Suprapubic skin (tissue), 4 donors: Measurements from ENCODE around the gene OR7G1. TPM values are rescaled to one million over a fixed set of nuclear protein-coding genes. Genes with fewer than 3 reads are reported as not detected.

Experiments used
- DNase-seq, 2 donors: peaks; one replicate each; pipeline ENCODE4 v3.0.0-alpha.2; 2019; ENCODE audit warnings: low spot score in 2 of 2
- H3K27ac ChIP-seq: fragments of 200-600 bp; sonication (generic); one replicate; pipeline ENCODE4 v1.5.1; 2019
- H3K27me3 ChIP-seq: fragments of 200-600 bp; sonication (generic); one replicate; pipeline ENCODE4 v1.5.1; 2019
- H3K36me3 ChIP-seq: fragments of 200-600 bp; sonication (generic); one replicate; pipeline ENCODE4 v1.5.1; 2019
- H3K4me1 ChIP-seq: fragments of 200-600 bp; sonication (generic); one replicate; pipeline ENCODE4 v1.5.1; 2019
- H3K4me3 ChIP-seq: fragments of 200-600 bp; sonication (generic); one replicate; pipeline ENCODE4 v1.5.1; 2019; ENCODE audit warnings: mild to moderate bottlenecking
- H3K9me3 ChIP-seq: fragments of 200-600 bp; sonication (generic); one replicate; pipeline ENCODE4 v1.5.1; 2019
- EP300 ChIP-seq: sonication (generic); formaldehyde crosslinking; IDR thresholded peaks from one replicate; pipeline ENCODE4 v1.6.1; 2017; ENCODE audit warnings: antibody characterized with exemption
- POLR2A ChIP-seq, 2 donors: fragments of 450-650 bp; IDR thresholded peaks; one replicate each; pipeline ENCODE4 v1.6.1; 2017; ENCODE audit warnings: antibody characterized with exemption in 2 of 2, mild to moderate bottlenecking in 2 of 2, moderate library complexity in 2 of 2
- POLR2AphosphoS5 ChIP-seq, 3 donors: sonication (generic); formaldehyde crosslinking; IDR thresholded peaks; one replicate each; pipeline ENCODE4 v1.6.1; 2017; ENCODE audit warnings: antibody characterized with exemption in 3 of 3
- WGBS: methylation state at CpG from one replicate; pipeline ENCODE4 v1.1.5; 2018; 5-methylcytosine and 5-hydroxymethylcytosine counted together
- total RNA-seq, 4 donors: library from RNA; depleted of rRNA; stranded (reverse); fragments of >200 nt; gene quantifications; one replicate each; pipeline ENCODE4 v1.1.0, GENCODE V29; 2016
- TF ChIP-seq, protein P1 (sequence below), 2 donors: fragments of 200-600 bp in 1 of 2; fragments of 450-650 bp in 1 of 2; sonication (generic) in 1 of 2; IDR thresholded peaks; one replicate each; pipeline ENCODE4 v1.5.1; 2016 to 2019; ENCODE audit warnings: antibody characterized with exemption in 2 of 2, mild to moderate bottlenecking in 1 of 2, moderate library complexity in 1 of 2

The OR7G1 gene
- total RNA-seq, 4 donors from 2014 or later, result not detected

DNA sequence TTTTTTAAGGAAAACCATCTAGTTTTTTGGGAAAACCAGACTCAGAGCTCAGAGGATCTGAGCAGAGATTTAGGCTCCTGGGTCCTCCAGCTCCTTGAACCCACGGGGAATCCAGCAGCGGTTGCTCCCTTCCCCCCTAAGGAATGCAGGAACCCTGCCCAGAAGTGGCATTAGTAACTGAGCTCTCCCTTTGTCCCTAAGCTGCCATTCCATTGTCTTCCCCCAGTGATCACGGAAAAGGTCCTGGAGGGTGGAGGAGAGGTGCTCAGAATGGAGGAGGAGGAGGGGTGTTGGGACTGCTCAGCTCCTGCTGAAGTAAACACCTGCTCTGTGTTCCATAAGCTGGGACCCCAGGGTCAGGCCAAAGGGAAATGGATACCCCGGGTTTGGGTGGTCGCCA is 45.5 kb downstream of the OR7G1 start:
- no peak overlapping the region for H3K27ac ChIP-seq
- no peak overlapping the region for H3K4me3 ChIP-seq
- H3K27me3 ChIP-seq, result peaks cover 2% of the 10 kb centered on the region
- WGBS, result 50% methylated on average over 5 of the region's 5 CpGs
- peaks cover 1% of the 10 kb centered on the region for H3K4me1 ChIP-seq
- no peak for DNase-seq
- no peaks in the 10 kb centered on the region for H3K9me3 ChIP-seq
- no peaks in the 10 kb centered on the region for H3K36me3 ChIP-seq
- TF ChIP-seq, protein P1, sequence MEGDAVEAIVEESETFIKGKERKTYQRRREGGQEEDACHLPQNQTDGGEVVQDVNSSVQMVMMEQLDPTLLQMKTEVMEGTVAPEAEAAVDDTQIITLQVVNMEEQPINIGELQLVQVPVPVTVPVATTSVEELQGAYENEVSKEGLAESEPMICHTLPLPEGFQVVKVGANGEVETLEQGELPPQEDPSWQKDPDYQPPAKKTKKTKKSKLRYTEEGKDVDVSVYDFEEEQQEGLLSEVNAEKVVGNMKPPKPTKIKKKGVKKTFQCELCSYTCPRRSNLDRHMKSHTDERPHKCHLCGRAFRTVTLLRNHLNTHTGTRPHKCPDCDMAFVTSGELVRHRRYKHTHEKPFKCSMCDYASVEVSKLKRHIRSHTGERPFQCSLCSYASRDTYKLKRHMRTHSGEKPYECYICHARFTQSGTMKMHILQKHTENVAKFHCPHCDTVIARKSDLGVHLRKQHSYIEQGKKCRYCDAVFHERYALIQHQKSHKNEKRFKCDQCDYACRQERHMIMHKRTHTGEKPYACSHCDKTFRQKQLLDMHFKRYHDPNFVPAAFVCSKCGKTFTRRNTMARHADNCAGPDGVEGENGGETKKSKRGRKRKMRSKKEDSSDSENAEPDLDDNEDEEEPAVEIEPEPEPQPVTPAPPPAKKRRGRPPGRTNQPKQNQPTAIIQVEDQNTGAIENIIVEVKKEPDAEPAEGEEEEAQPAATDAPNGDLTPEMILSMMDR (IDR thresholded peaks at IDR 0.05), result no peak
- no peak for TF ChIP-seq POLR2AphosphoS5 (IDR thresholded peaks at IDR 0.05)
- TF ChIP-seq EP300, result no peak
- no peak for TF ChIP-seq POLR2A (IDR thresholded peaks at IDR 0.05)

DNA sequence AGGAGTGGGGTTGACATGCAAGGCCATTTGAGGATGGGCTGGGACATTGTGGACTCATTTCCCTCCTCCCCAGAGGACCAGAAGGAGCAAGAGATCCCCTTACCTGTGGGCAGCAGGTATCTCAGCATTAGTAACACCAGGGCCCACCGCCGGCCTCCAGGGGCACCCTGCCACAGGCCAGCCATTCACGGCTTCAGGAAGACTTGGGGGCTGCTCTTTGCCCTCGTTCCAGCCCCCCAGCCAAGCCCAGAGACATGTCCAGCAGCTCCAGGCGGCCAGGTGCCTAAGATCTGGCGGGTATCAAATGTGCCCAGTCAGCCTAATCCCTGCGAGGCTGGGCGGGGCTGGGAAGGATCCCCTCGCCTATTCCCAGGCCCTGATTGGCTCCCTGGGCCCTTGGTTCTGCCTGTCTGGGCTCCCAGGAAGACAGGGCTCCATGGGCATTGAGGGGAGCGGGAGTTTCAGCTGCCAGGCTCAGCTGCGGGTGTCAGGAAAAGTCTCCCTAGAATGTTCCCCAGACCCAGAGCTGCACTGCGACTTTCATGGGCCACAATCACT is 50.0 kb downstream of the OR7G1 start:
- no peak for DNase-seq
- no peaks in the 10 kb centered on the region for H3K9me3 ChIP-seq
- WGBS, result 77% methylated on average over 8 of the region's 12 CpGs
- no peaks in the 10 kb centered on the region for H3K36me3 ChIP-seq
- H3K4me3 ChIP-seq, result no peak overlapping the region
- H3K27ac ChIP-seq, result no peak overlapping the region
- H3K4me1 ChIP-seq, result no peaks in the 10 kb centered on the region
- TF ChIP-seq EP300 (no peak), POLR2AphosphoS5 (IDR thresholded peaks at IDR 0.05) (no peak), POLR2A (IDR thresholded peaks at IDR 0.05) (no peak)
- TF ChIP-seq, protein P1 (IDR thresholded peaks at IDR 0.05), result no peak
- peaks cover 2% of the 10 kb centered on the region for H3K27me3 ChIP-seq

Other genes with a start within 250 kb of the OR7G1 start
- under 1 TPM; under 0.01 to 0.91 (median 0.21) TPM for gene MUC16, start 105.4 kb downstream of the OR7G1 start, total RNA-seq
- gene OR1M1, start 28.7 kb downstream of the OR7G1 start, total RNA-seq, result not detected
- gene OR7G2, start 8.3 kb downstream of the OR7G1 start, total RNA-seq, result not detected
- not detected for gene OR7G3, start 11.2 kb upstream of the OR7G1 start, total RNA-seq
- gene ZNF317, start 24.6 kb upstream of the OR7G1 start, total RNA-seq, result 10 to 100 TPM; 18.9 to 35.8 (median 28.0) TPM
- gene OR7D2, start 63.2 kb upstream of the OR7G1 start, total RNA-seq, result not detected
- gene OR7D4, start 103.8 kb upstream of the OR7G1 start, total RNA-seq, result not detected
- not detected for gene OR7E24, start 135.2 kb upstream of the OR7G1 start, total RNA-seq
- gene ZNF699, start 194.1 kb upstream of the OR7G1 start, total RNA-seq, result 10 to 100 TPM; 13.6 to 23.5 (median 14.8) TPM
- 10 to 100 TPM; 11.2 to 19.0 (median 12.4) TPM for gene ZNF559, start 208.4 kb upstream of the OR7G1 start, total RNA-seq
- 1 to 10 TPM in 2 of 4 donors, under 1 TPM in 1, not detected in 1; 0.23 to 1.8 (median 1.4) TPM for gene ZNF177, start 247.2 kb upstream of the OR7G1 start, total RNA-seq